Measurements from ENCODE around the gene CLSTN2. TPM values are rescaled to one million over a fixed set of nuclear protein-coding genes. Genes with fewer than 3 reads are reported as not detected.

CLSTN2 gene
- total RNA-seq, 1 experiment from 2014 or later: 0.02 TPM

- Histone ChIP-seq H3K27me3 (ENCODE audit: insufficient read depth, low read length) (peaks cover 30% of the 10 kb centered on the region), H4K20me1 (ENCODE audit: insufficient read depth) (no peaks in the 10 kb centered on the region), H3K27ac (ENCODE audit: low read depth, low read length) (no peak overlapping the region), H3K9me3 (ENCODE audit: control insufficient read depth in 1 of 2, insufficient read depth in 1 of 2, low read depth in 1 of 2, low read length in 2 of 2) (no peaks in the 10 kb centered on the region), H3K9me2 (ENCODE audit: insufficient read depth) (no peaks in the 10 kb centered on the region), H3K9ac (ENCODE audit: low read length) (no peak overlapping the region), H3K4me3 (replicated peaks in 1 of 2; ENCODE audit: low read depth in 1 of 2, low read length in 2 of 2) (no peak overlapping the region), H3K79me2 (ENCODE audit: insufficient read depth, low read length) (no peaks in the 10 kb centered on the region), H3K36me3 (ENCODE audit: control insufficient read depth in 1 of 2, insufficient read depth in 2 of 2, low read length in 2 of 2) (no peaks in the 10 kb centered on the region), H2AFZ (ENCODE audit: low read depth, low read length, poor library complexity, severe bottlenecking) (no peak overlapping the region), H3K4me2 (ENCODE audit: low read length) (no peak overlapping the region), H3K4me1 (ENCODE audit: control insufficient read depth in 1 of 2, insufficient read depth in 2 of 2, low read length in 2 of 2) (no peaks in the 10 kb centered on the region)
- BruUV-seq (replicated peaks): no TSS peak
- intact Hi-C loops (cut with micrococcal nuclease): no loop called here
- ChIA-PET POLR2A (no interaction called here), CTCF (no interaction called here), RAD21 (ENCODE audit: low non-redundant PET in 1 of 2, low total read pairs in 2 of 2, uncharacterized antibody in 2 of 2, unreplicated experiment in 2 of 2) (no interaction called here)
- TF ChIP-seq, protein P1, sequence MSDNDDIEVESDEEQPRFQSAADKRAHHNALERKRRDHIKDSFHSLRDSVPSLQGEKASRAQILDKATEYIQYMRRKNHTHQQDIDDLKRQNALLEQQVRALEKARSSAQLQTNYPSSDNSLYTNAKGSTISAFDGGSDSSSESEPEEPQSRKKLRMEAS (IDR thresholded peaks at IDR 0.05): no peak
- TF ChIP-seq POLR2A (IDR thresholded peaks at IDR 0.05; ENCODE audit: borderline replicate concordance, extremely low read depth, insufficient read depth, insufficient read length): no peak
- no peak for TF ChIP-seq CTCF (IDR thresholded peaks at IDR 0.05 in 2 of 3, conservative IDR thresholded peaks at IDR 0.05 in 1 of 3; ENCODE audit: borderline replicate concordance in 1 of 3, insufficient read depth in 1 of 3, low read depth in 2 of 3, low read length in 2 of 3)
- no peak for TF ChIP-seq JUND (IDR thresholded peaks at IDR 0.05)
- TF ChIP-seq TCF7L2 (IDR thresholded peaks at IDR 0.05; ENCODE audit: borderline replicate concordance, extremely low read depth, insufficient read depth, insufficient read length): no peak
- no peak for TF ChIP-seq YY1 (IDR thresholded peaks at IDR 0.05; ENCODE audit: extremely low read depth, insufficient replicate concordance, low read depth, low read length)
- TF ChIP-seq CEBPB (IDR thresholded peaks at IDR 0.05; ENCODE audit: low read depth): no peak
- TF ChIP-seq ELF1 (IDR thresholded peaks at IDR 0.05; ENCODE audit: borderline replicate concordance, low read depth): no peak
- TF ChIP-seq, protein P2, sequence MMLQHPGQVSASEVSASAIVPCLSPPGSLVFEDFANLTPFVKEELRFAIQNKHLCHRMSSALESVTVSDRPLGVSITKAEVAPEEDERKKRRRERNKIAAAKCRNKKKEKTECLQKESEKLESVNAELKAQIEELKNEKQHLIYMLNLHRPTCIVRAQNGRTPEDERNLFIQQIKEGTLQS (IDR thresholded peaks at IDR 0.05): no peak
- TF ChIP-seq ZNF274 (IDR thresholded peaks at IDR 0.05; ENCODE audit: low read depth, low read length): no peak
- TF ChIP-seq SP1 (IDR thresholded peaks at IDR 0.05; ENCODE audit: low read depth): no peak
- TF ChIP-seq CBX3 (IDR thresholded peaks at IDR 0.05; ENCODE audit: low read depth): no peak
- TF ChIP-seq, protein P3, sequence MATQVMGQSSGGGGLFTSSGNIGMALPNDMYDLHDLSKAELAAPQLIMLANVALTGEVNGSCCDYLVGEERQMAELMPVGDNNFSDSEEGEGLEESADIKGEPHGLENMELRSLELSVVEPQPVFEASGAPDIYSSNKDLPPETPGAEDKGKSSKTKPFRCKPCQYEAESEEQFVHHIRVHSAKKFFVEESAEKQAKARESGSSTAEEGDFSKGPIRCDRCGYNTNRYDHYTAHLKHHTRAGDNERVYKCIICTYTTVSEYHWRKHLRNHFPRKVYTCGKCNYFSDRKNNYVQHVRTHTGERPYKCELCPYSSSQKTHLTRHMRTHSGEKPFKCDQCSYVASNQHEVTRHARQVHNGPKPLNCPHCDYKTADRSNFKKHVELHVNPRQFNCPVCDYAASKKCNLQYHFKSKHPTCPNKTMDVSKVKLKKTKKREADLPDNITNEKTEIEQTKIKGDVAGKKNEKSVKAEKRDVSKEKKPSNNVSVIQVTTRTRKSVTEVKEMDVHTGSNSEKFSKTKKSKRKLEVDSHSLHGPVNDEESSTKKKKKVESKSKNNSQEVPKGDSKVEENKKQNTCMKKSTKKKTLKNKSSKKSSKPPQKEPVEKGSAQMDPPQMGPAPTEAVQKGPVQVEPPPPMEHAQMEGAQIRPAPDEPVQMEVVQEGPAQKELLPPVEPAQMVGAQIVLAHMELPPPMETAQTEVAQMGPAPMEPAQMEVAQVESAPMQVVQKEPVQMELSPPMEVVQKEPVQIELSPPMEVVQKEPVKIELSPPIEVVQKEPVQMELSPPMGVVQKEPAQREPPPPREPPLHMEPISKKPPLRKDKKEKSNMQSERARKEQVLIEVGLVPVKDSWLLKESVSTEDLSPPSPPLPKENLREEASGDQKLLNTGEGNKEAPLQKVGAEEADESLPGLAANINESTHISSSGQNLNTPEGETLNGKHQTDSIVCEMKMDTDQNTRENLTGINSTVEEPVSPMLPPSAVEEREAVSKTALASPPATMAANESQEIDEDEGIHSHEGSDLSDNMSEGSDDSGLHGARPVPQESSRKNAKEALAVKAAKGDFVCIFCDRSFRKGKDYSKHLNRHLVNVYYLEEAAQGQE (IDR thresholded peaks at IDR 0.05; ENCODE audit: low read depth): no peak
- no peak for TF ChIP-seq EZH2phosphoT487 (IDR thresholded peaks at IDR 0.05; ENCODE audit: borderline replicate concordance)
- no peak for TF ChIP-seq SRF (IDR thresholded peaks at IDR 0.05; ENCODE audit: low read depth)
- no peak for TF ChIP-seq FOSL1 (IDR thresholded peaks at IDR 0.05; ENCODE audit: low read depth)
- no peak for TF ChIP-seq EZH2 (IDR thresholded peaks at IDR 0.05)
- no peak for TF ChIP-seq ZFX (IDR thresholded peaks at IDR 0.05)
- no peak for TF ChIP-seq POLR2AphosphoS5 (IDR thresholded peaks at IDR 0.05; ENCODE audit: low read depth, low read length)
- TF ChIP-seq ZBTB33 (IDR thresholded peaks at IDR 0.05; ENCODE audit: extremely low read depth, insufficient replicate concordance, low read length): no peak
- ATAC-seq (no peak), DNase-seq (ENCODE audit: low read depth, low spot score) (no peak)
Measured at GRCh38 chr3:140165781-140166180, 230.8 kb downstream of the CLSTN2 start.

Measured in HCT116 (cell line).